Measurements from ENCODE around the gene ZNF548.

The ZNF548 gene

DNA sequence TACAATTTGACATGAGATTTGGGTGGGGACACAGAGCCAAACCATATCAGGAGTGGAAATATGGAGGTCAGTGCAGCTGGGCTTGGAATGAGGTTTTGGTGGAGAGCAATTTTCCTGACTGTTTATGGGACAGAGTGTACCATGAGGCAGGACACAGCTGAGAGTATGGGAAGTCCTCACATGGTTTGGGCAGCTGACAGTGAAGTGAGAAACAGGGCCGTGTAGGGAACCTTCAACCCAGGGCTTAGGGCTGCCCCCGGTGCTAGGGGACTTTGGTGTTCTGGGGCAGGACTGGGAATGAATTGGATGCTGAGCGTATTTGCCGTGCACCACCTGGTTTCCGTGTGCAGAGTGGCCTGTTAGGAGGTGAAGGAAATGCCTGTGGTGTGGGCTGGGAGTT, 6.1 kb downstream of the ZNF548 start:
- no peak for DNase-seq (ENCODE audit: low read depth in 2 of 2, low spot score in 1 of 2)

DNA sequence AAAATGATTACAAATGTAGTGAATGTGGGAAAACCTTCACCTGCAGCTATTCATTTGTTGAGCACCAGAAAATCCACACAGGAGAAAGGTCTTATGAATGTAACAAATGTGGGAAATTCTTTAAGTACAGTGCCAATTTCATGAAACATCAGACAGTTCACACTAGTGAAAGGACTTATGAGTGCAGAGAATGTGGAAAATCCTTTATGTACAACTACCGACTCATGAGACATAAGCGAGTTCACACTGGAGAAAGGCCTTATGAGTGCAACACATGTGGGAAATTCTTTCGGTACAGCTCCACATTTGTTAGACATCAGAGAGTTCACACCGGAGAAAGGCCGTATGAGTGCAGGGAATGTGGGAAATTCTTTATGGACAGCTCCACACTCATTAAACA, 9.2 kb downstream of the ZNF548 start:
- no peak for DNase-seq (ENCODE audit: low read depth in 2 of 2, low spot score in 1 of 2)

DNA sequence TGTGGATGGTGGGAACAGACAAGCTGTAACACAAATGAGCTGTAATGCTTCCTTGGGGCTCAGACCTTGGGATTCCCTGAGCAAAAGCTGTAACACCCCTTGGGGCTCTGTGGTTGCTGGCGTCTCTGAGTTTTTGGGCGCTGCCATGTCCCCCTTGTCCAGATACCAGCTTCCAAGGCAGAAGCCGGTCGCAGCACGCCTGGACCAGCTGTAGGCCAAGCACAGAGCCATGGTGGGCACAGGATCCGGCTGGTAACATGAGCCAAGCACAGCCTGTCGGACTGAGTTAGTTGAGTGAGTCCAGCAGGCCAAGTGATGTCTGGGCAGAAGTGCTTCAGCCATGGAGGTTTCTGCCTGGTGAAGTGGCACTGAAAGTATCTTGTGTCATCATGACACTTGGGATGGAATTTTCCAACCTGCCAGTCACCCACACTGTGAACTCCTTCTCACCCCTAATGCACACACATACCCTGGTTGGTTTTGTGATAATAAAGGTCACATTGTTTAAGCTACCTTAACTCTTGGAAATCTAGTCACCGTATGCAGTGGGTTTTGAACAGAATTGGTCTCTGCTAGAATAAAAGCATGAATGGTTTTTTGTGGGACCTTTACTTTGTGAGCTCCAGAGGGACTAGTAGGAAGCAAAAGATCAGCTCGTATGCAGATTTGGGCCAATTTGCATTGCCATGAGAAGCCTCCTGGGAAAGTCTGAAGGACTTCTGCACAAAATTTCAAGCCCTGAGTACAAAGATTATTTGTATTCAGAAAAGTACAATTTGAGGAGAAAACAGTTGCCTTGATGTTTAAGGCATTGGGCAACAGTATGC, 14.3 kb downstream of the ZNF548 start:
- no peak for DNase-seq (ENCODE audit: low read depth in 2 of 2, low spot score in 1 of 2)

DNA sequence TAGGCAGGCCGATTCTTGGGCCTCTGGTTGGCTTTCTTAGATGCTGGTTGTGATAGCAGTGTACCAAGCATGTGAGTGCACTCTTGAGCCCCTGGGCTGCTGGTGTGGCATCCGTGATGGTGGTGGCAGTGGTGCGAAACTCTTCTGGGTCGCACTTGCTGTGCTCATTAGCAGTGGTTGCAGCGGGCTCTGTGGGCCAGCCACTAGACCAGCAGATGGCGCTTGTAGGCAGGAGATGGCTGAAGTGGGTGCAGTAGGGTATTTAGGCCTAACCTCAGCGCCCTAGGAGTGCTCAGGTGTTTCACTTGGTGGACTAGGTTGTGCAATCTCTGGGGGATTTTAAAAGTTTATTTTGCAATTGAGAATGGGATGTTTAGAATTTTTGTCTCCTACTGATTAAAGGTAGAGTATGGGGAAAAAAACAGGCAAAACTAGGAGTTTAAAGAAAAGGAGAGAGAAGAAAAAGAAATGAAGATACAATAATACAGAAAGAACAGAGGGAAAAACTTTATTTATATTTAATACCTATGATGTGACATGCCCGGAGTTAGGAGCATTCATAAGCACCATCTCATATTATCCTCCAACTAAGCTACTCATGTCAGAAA, 17.0 kb downstream of the ZNF548 start:
- DNase-seq (ENCODE audit: low read depth in 2 of 2, low spot score in 1 of 2): peak; percentile 41 to 43

DNA sequence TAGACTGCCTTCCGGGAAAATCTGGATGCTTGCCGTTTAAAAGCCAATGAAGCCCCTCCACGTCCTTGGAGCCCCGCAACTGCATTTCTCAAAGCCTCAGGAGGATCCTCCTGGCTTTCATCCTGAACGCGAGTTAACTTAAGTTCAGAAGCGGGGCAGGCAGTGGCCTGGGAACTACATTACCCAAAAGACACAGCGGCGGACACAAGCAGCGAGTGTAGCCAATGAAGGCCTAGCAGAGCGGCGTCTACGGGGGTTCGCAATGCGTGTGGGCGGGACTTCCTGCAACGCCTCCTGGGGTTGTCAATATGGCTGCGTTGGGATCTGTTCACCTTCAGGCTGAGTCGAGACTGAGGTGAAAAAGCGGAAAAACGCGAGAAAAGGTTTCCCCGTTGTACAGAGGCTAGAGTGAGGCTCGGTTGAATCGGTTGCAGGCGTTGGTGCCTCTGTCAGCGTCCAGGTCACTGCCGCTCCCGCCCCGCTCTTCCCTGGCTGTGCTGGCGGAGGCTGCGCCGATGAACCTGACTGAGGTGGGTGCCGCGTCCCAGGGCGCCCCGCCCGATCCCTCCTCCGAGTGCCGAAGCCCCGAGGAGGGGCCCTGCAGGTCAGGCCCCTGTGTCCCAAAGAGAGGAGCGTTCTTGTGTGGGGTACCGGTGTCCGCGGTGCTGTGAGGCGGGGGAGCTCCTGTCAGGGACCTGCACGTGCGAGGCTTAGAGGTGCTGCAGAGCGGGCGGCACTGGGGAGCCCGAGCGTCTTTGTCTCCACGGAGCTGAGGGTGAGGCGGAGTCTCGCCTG, 21.4 kb downstream of the ZNF548 start, which contains the start of gene ZNF17:
ZNF17 (plus strand) TSS at position 285 of the 795 bp plus-strand sequence. CDS start 2,455 bp downstream, outside the sequence.
- peak; percentile 82 to 88 for DNase-seq (ENCODE audit: low read depth in 2 of 2, low spot score in 1 of 2)

DNA sequence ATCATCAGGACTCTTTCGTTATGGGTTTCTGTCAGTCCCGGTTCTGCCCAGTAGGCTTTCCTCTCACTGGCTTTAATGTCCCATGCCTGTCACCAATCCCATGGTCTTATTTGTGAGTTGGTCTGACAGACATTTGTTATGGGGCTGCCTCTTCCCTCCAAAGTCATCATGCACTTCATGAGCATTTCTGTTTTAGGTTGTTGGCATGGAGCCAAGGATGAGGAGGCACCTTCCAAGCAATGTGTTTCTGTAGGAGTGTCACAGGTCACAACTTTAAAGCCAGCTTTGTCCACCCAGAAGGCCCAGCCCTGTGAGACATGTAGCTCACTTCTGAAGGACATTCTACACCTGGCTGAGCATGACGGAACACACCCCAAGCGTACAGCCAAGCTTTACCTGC, 29.8 kb downstream of the ZNF548 start:
- no peak for DNase-seq (ENCODE audit: low read depth in 2 of 2, low spot score in 1 of 2)

DNA sequence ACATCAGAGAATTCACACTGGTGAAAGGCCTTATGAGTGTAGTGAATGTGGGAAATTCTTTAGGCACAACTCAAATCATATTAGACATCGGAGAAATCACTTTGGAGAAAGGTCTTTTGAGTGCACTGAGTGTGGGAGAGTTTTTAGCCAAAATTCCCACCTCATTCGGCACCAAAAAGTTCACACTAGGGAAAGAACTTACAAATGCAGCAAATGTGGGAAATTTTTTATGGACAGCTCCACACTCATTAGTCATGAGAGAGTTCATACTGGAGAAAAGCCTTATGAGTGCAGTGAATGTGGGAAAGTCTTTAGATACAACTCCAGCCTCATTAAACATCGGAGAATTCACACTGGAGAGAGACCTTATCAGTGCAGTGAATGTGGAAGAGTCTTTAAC, 31.4 kb downstream of the ZNF548 start:
- no peak for DNase-seq (ENCODE audit: low read depth in 2 of 2, low spot score in 1 of 2)

DNA sequence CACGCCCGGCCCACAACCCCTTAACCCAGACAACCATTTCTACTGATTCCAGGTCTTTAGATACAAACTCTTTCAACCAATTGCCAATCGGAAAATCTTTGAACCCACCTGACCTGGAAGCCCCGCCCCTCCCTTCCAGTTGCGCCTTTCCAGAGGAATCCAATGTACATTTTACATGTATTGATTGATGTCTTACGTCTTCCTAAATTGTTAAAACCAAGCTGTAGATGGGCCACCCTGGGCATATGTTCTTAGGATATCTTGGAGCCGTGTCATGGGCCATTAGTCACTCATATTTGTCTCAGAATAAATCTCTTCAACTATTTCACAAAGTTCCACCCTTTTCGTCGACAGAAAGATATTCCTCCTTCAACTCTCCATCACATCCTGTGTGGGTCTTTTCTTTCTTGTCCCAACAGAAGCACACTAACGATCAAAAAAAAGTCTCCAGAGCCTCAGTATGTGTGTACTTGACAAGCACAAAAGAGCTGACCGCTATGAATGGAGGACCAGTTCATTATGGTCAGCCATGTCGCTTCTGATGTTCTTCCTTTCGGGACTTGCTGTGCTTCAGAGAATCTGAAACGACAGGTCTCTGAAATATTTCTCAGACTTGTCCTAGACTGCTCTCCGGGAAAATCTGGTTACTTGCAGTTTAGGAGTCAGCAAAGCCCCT, 44.9 kb downstream of the ZNF548 start:
- DNase-seq (ENCODE audit: low read depth in 2 of 2, low spot score in 1 of 2): no peak

DNA sequence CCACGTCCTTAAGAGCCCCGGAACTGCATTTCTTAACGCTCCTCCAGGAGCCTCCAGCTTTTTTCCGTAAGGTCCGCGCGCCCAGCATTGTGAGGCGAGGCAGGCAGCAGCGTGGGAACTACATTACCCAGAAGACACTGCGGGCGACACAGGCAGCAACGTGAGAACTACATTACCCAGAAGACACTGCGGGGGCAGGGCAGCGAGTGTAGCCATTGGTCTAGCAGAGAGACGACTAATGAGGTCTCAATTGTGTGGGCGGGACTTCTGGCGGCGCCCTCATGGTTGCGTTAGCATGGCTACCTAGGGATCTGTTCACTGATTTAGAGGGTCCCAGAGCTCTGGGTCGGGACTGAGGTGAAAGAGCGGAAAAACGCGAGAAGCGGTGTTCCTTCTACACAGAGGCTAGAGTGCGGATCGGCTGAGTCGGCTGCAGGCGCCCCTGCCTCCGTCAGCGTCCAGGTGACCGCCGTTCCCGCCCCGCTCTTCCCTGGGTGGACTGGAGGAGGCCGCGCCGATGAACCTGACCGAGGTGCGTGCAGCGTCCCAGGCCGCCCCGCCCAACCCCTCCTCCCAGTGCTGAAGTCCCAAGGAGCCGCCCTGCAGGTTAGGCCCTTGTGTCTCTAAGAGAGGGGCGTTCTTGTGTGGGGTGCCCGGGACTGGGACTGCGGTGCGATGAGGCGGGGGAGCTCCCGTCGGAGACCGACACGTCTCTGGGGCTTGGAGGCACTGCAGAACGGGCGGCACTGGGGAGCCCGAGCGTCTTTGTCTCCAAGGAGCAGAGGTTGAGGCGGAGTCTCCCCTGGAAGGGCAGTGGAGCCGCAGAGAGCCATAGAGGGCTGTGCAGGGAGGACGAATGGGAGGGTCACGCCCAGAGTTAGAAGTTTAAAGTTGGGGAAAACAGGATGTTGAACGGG, 45.7 kb downstream of the ZNF548 start, which contains the start of gene ZNF749:
ZNF749 (plus strand) TSS at position 264 of the 917 bp plus-strand sequence; CDS start at position 518, 254 bp downstream.
- peak; percentile 94 to 95 for DNase-seq (ENCODE audit: low read depth in 2 of 2, low spot score in 1 of 2)

DNA sequence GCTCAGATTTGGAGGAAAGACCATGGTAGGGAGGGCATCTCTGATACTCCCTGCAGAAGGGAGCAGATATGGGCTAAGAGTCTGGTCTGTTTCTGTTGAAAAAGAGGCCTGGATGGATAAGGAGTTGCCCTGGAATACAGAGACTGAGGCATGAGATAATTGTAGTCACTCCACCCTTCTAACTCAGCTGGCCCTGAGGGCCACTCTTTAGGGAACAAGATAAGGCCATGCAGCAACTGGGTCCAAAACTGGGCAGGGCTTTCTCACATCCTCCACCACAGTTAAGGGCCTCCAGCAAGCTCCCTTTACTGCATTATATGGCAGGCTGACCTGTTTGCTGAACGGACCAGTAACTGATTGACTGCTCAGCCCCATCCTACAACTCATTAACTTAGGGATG, 46.8 kb downstream of the ZNF548 start:
- DNase-seq (ENCODE audit: low read depth in 2 of 2, low spot score in 1 of 2): no peak

DNA sequence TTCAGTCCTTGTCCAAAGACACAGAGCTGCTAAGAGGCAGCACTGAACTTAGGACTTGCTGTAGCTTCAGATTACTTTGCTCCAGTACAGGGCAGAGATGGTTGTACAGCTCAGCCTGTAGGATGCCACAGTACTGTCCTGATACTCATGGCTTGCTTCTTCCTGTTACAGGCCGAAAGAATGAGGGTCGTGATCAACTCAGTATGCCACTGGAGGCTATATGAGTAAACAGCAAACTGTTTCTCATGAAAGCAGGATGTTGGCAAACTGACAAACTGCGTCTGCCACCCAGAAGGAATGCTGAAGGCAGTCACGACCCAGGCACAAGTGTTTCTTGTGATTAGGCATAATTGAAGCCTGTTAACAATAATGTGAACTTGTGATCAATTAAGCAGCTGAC, 48.3 kb downstream of the ZNF548 start:
- DNase-seq (ENCODE audit: low read depth in 2 of 2, low spot score in 1 of 2): no peak

DNA sequence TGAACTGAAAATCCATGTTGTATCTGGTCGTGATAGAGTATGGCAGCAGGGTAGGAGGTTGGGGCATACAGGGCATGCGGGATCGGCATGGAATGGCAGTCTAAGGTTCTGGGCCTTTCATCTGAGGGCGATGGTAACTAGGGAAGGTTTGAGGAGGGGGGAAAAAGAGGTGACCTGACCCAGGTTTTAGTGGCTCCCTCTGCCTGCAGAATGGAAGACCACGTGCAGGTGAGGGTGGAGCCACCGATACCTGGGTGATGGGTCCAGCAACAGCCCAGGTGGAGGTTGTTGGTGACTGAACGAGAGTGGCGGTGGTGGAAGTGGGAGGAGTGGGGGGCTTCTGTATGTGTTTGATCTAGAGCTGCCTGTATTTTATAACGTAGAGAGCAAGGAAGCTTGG, 49.3 kb downstream of the ZNF548 start:
- DNase-seq (ENCODE audit: low read depth in 2 of 2, low spot score in 1 of 2): no peak

DNA sequence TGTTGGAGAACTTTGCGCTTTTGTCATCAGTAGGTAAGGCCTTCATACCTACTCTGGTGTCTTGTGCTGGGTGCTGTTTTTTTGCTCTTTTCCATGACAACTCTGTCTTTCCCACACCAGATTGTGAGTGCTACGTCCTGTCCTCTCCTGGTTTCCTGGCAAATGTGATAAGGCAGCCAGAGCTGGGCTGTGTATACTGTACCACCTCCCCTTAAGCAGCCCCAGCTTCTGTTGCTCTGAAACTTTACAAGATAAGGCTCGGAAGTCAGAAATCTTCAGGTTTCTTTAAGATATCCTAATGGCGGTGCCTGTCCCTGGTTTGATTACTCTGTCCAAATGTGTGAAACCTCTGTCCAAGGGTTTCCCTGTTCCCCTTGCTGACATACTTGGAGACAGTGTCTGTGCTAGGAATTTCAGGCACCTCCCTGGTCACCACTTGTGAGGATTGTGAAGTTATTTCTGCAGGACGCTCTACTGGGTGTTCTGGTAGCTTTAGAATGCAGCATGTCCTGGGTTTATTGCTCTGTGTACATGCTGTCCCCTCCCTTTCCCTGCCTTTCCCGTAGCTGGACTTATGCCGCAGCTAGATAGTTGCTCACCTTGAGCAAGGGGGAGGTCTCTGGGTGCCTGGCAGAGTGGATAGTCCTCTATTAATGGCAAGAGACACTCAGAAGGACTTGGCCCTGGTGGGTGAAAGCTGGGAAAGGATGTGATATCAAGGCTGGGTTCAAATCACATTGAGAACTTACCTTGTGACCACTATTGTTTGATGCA, 52.5 kb downstream of the ZNF548 start:
- DNase-seq (ENCODE audit: low read depth in 2 of 2, low spot score in 1 of 2): no peak

DNA sequence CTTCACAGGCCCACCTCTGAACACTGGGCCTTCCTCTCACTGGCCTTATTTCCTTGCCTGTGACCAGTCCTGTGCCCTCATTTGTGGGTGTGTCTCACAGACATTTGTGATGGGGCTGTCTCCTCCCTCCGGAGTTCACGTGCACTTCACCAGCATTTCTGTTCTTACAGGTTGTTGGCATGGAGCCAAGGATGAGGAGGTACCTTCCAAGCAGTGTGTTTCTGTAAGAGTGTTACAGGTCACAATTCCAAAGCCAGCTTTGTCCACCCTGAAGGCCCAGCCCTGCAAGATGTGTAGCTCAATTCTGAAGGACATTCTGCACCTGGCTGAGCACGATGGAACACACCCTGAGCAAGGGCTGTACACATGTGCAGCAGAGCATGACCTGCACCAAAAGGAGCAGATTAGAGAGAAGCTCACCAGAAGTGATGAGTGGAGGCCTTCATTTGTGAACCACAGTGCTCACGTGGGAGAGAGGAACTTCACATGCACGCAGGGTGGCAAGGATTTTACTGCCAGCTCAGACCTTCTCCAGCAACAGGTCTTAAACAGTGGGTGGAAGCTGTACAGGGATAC, 53.6 kb downstream of the ZNF548 start:
- DNase-seq (ENCODE audit: low read depth in 2 of 2, low spot score in 1 of 2): no peak

DNA sequence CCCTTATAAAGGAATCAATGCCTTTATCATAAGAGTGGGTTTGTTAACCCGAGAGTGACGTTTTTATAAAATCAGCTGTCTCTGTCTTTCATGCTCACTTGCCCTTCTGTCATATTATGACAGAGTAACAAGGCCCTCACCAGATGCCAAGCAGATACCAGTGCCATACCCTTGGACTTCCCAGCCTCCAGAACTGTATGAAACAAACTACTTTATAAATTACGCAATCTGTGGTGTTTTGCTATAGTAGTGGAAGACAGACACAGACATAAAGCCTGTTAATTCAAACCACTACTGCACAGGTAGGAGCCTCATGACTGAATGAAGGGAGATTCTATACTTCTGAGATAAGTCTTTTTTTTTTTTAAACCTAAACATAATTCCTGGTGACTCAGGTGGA, 62.7 kb downstream of the ZNF548 start:
- no peak for DNase-seq (ENCODE audit: low read depth in 2 of 2, low spot score in 1 of 2)

All from stimulated activated CD8-positive, alpha-beta memory T cell treated with anti-CD3 and anti-CD28 coated beads, Interleukin-4, amount 100 ng/mL, for 4 hours (primary cell).